Effector memory CD4-positive, alpha-beta T cell (primary cell): ENCODE measurements around the gene ALS2.
"Not testable (repeated sequence)": the region's sequence is repeated elsewhere in the genome, so short reads cannot be mapped to it uniquely, and the experiment has no call there.

Experiments
- DNase-seq, 3 donors: peaks; one replicate each; pipeline ENCODE4 v3.0.0-alpha.2; 2020
- H3K27ac ChIP-seq: 2 replicates; pipeline ENCODE4 v1.7.0; 2013; ENCODE audit warnings: mild to moderate bottlenecking, low read length, moderate library complexity; ENCODE audit not compliant: insufficient read depth, poor library complexity, severe bottlenecking
- H3K27me3 ChIP-seq: replicated peaks from 2 replicates; pipeline ENCODE4 v1.7.0; 2013; ENCODE audit warnings: mild to moderate bottlenecking, low read length; ENCODE audit not compliant: insufficient read depth, control insufficient read depth, poor library complexity, severe bottlenecking
- H3K36me3 ChIP-seq: 2 replicates; pipeline ENCODE4 v1.7.0; 2013; ENCODE audit warnings: mild to moderate bottlenecking, low read length, moderate library complexity; ENCODE audit not compliant: control insufficient read depth, insufficient read depth
- H3K4me1 ChIP-seq: 2 replicates; pipeline ENCODE4 v1.7.0; 2013; ENCODE audit warnings: low read length, mild to moderate bottlenecking; ENCODE audit not compliant: control insufficient read depth, insufficient read depth, poor library complexity, severe bottlenecking
- H3K4me3 ChIP-seq: 2 replicates; pipeline ENCODE4 v1.7.0; 2013; ENCODE audit warnings: low read length, low read depth, mild to moderate bottlenecking; ENCODE audit not compliant: insufficient read depth, poor library complexity, severe bottlenecking
- H3K9me3 ChIP-seq: 2 replicates; pipeline ENCODE4 v1.7.0; 2013; ENCODE audit warnings: mild to moderate bottlenecking, low read length, moderate library complexity; ENCODE audit not compliant: control insufficient read depth

ALS2 gene

GRCh38 chr2:201779901-201780673 is 646 bp downstream of the ALS2 start:
- Histone ChIP-seq H3K4me3 (peak overlapping the region; percentile 77), H3K36me3 (no peaks in the 10 kb centered on the region), H3K4me1 (peaks cover 15% of the 10 kb centered on the region), H3K27ac (peak overlapping the region; percentile 78), H3K27me3 (no peaks in the 10 kb centered on the region), H3K9me3 (no peaks in the 10 kb centered on the region)
- no peak for DNase-seq

GRCh38 chr2:201777869-201778268 is 2.9 kb downstream of the ALS2 start:
- no peak overlapping the region for H3K4me3 ChIP-seq
- peaks cover 15% of the 10 kb centered on the region for H3K4me1 ChIP-seq

GRCh38 chr2:201777043-201777442 is 3.7 kb downstream of the ALS2 start:
- DNase-seq = no peak
- Histone ChIP-seq H3K9me3 (no peaks in the 10 kb centered on the region), H3K4me3 (no peak overlapping the region), H3K36me3 (no peaks in the 10 kb centered on the region), H3K27me3 (no peaks in the 10 kb centered on the region), H3K4me1 (peaks cover 15% of the 10 kb centered on the region), H3K27ac (no peak overlapping the region)

More at GRCh38 chr2:201777869-201778268, 2.9 kb downstream of the ALS2 start:
- no peaks in the 10 kb centered on the region for H3K36me3 ChIP-seq
- H3K9me3 ChIP-seq = no peaks in the 10 kb centered on the region
- DNase-seq = no peak
- H3K27ac ChIP-seq = no peak overlapping the region
- no peaks in the 10 kb centered on the region for H3K27me3 ChIP-seq

GRCh38 chr2:201775326-201775725 is 5.4 kb downstream of the ALS2 start:
- no peak for DNase-seq
- no peaks in the 10 kb centered on the region for H3K9me3 ChIP-seq
- H3K27me3 ChIP-seq = no peaks in the 10 kb centered on the region
- H3K36me3 ChIP-seq = no peaks in the 10 kb centered on the region
- no peak overlapping the region for H3K4me3 ChIP-seq
- H3K27ac ChIP-seq = no peak overlapping the region
- H3K4me1 ChIP-seq = peaks cover 8% of the 10 kb centered on the region

DNA sequence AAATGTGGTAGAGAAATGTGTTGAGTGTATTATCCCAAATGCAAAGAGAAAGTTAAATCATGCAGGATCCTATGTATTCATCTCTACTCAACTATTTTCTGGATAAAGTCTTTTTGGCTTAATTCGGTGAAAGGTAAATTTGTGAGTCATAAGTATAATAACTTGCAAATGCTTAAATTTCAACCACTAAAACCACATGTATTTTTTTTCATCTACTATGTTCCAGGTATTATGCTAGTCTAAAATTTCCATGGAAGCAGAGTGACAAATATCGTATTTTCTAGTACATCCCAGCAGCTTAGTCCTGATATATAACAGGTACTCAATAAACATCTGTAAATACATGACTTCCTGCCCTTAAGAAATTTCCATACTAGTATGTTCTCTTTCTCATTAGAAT is 6.2 kb downstream of the ALS2 start:
- Histone ChIP-seq H3K4me1 (no peaks in the 10 kb centered on the region), H3K36me3 (no peaks in the 10 kb centered on the region), H3K27me3 (no peaks in the 10 kb centered on the region), H3K27ac (no peak overlapping the region), H3K4me3 (no peak overlapping the region), H3K9me3 (no peaks in the 10 kb centered on the region)
- DNase-seq = no peak

DNA sequence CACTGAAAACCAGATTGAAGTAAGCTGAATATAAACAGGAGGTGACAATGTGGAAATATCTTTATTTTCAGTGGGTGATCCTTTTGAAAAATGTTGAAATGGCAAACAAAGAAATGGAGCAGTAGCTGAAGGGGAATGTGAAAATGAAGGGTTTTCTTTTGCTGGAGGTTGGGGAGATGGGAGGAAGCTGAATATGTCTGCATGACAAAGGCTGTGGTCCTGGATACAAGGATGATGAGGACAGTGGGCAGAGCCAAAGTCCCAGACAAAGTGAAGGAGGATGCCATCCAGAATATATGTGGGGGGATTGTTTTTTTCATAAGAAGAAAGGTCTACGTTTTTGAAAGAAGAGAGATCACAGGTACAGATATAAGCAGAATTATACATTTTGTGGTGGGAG is 6.7 kb downstream of the ALS2 start:
- DNase-seq = no peak
- H3K27me3 ChIP-seq = no peaks in the 10 kb centered on the region
- H3K4me1 ChIP-seq = no peaks in the 10 kb centered on the region
- H3K9me3 ChIP-seq = no peaks in the 10 kb centered on the region
- H3K4me3 ChIP-seq = no peak overlapping the region
- no peak overlapping the region for H3K27ac ChIP-seq
- no peaks in the 10 kb centered on the region for H3K36me3 ChIP-seq

DNA sequence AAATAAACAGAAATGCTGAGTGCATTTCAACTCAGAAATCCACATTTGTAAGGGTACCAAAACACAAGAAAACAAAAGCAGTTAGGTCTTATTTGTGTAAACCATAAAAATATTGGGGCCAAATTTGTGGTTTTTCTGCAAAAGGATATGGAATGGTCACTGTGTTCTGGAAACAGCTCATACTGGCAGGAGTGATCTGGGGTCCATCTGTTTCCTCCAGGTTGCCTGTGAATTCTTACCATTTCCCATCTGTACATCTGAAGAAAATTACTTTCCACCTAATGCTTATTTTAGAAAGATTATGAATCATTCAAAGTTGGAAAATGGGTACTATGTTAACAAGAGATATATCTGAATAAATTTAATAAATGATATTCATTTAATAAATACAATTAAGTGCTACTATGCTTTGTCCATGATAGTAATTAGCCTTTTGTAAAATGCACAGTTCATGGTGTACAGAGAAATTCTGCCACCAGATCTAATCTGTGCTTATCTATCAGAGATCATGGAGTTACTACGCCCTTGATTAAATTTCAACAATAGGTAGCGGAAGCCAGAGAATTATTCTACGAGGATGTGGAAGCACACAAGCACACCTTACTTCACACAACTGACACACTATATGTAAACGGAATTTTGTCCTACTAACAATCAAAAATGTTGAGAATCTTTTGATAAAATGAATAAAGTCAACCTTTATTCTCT is 10.9 kb downstream of the ALS2 start:
- H3K27ac ChIP-seq = no peak overlapping the region
- H3K36me3 ChIP-seq = no peaks in the 10 kb centered on the region
- no peaks in the 10 kb centered on the region for H3K27me3 ChIP-seq
- H3K4me1 ChIP-seq = no peaks in the 10 kb centered on the region
- no peak for DNase-seq
- no peak overlapping the region for H3K4me3 ChIP-seq
- no peaks in the 10 kb centered on the region for H3K9me3 ChIP-seq

GRCh38 chr2:201768918-201769317 is 11.8 kb downstream of the ALS2 start:
- Histone ChIP-seq H3K9me3 (no peaks in the 10 kb centered on the region), H3K4me1 (no peaks in the 10 kb centered on the region), H3K36me3 (no peaks in the 10 kb centered on the region), H3K27ac (no peak overlapping the region), H3K27me3 (no peaks in the 10 kb centered on the region), H3K4me3 (no peak overlapping the region)
- DNase-seq = no peak

GRCh38 chr2:201765799-201766198 is 14.9 kb downstream of the ALS2 start:
- Histone ChIP-seq H3K36me3 (peaks cover 9% of the 10 kb centered on the region), H3K4me1 (no peaks in the 10 kb centered on the region), H3K27me3 (no peaks in the 10 kb centered on the region), H3K27ac (no peak overlapping the region), H3K9me3 (no peaks in the 10 kb centered on the region), H3K4me3 (no peak overlapping the region)
- DNase-seq = no peak

DNA sequence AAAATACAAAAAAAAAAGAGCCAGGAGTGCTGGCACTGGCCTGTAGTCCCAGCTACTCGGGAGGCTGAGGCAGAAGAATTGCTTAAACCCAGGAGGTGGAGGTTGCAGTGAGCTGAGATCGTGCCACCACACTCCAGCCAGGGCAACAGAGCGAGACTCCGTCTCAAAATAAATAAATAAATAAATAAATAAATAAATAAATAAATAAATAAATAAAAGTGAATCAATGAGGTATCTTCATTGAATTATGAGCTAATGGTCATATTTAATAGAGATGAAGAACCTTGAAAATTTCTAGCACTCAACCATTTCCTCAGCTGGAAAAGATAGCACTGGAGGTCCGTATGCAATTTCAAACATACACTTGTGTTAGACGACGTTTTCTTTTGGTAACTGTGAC is 16.3 kb downstream of the ALS2 start:
- DNase-seq, H3K9me3 ChIP-seq, H3K36me3 ChIP-seq, H3K27ac ChIP-seq, H3K27me3 ChIP-seq, H3K4me1 ChIP-seq, H3K4me3 ChIP-seq: not testable (repeated sequence)
